ENCODE results near the gene FBH1. TPM values are rescaled to one million over a fixed set of nuclear protein-coding genes. Genes with fewer than 3 reads are reported as not detected.
"Not testable (repeated sequence)": the region's sequence is repeated elsewhere in the genome, so short reads cannot be mapped to it uniquely, and the experiment has no call there.

FBH1 gene
- total RNA-seq, 1 donor from 2014 or later, result 87.4 TPM

GRCh38 chr10:5860066-5860465, 30.0 kb upstream of the FBH1 start:
- H3K27ac Mint-ChIP-seq, result no peak overlapping the region
- no peaks in the 10 kb centered on the region for H3K9me3 Mint-ChIP-seq (ENCODE audit: low read depth)
- no peaks in the 10 kb centered on the region for H3K27me3 Mint-ChIP-seq
- no peak overlapping the region for H3K4me3 Mint-ChIP-seq (ENCODE audit: low read depth)
- DNase-seq (ENCODE audit: low spot score, unreplicated experiment), result no peak
- H3K4me1 Mint-ChIP-seq (ENCODE audit: low read depth), result peaks cover 5% of the 10 kb centered on the region
- TF ChIP-seq CTCF (IDR thresholded peaks at IDR 0.05; ENCODE audit: unreplicated experiment), result no peak
- H3K36me3 Mint-ChIP-seq (ENCODE audit: insufficient read depth), result peaks cover 25% of the 10 kb centered on the region

GRCh38 chr10:5862360-5862961, 27.6 kb upstream of the FBH1 start:
- Mint-ChIP-seq H3K27ac (no peak overlapping the region), H3K36me3 (ENCODE audit: insufficient read depth) (peaks cover 27% of the 10 kb centered on the region), H3K4me3 (ENCODE audit: low read depth) (no peak overlapping the region), H3K4me1 (ENCODE audit: low read depth) (peaks cover 7% of the 10 kb centered on the region), H3K9me3 (ENCODE audit: low read depth) (no peaks in the 10 kb centered on the region), H3K27me3 (no peaks in the 10 kb centered on the region)
- TF ChIP-seq CTCF (IDR thresholded peaks at IDR 0.05; ENCODE audit: unreplicated experiment), result no peak
- no peak for DNase-seq (ENCODE audit: low spot score, unreplicated experiment)

- H3K27ac Mint-ChIP-seq; H3K9me3 Mint-ChIP-seq (ENCODE audit: low read depth); H3K4me3 Mint-ChIP-seq (ENCODE audit: low read depth); H3K27me3 Mint-ChIP-seq; DNase-seq (ENCODE audit: low spot score, unreplicated experiment): not testable (repeated sequence)
- Mint-ChIP-seq H3K36me3 (ENCODE audit: insufficient read depth) (peaks cover 27% of the 10 kb centered on the region), H3K4me1 (ENCODE audit: low read depth) (peaks cover 12% of the 10 kb centered on the region)
Observed at GRCh38 chr10:5862981-5863685, 26.9 kb upstream of the FBH1 start.

GRCh38 chr10:5866451-5867081, 23.5 kb upstream of the FBH1 start:
- not testable (repeated sequence) for H3K27me3 Mint-ChIP-seq; DNase-seq (ENCODE audit: low spot score, unreplicated experiment); H3K27ac Mint-ChIP-seq; H3K9me3 Mint-ChIP-seq (ENCODE audit: low read depth); H3K4me3 Mint-ChIP-seq (ENCODE audit: low read depth)
- H3K4me1 Mint-ChIP-seq (ENCODE audit: low read depth), result peaks cover 12% of the 10 kb centered on the region
- H3K36me3 Mint-ChIP-seq (ENCODE audit: insufficient read depth), result peaks cover 38% of the 10 kb centered on the region

- not testable (repeated sequence) for H3K27me3 Mint-ChIP-seq; DNase-seq (ENCODE audit: low spot score, unreplicated experiment); H3K27ac Mint-ChIP-seq; H3K4me3 Mint-ChIP-seq (ENCODE audit: low read depth); H3K9me3 Mint-ChIP-seq (ENCODE audit: low read depth)
- peaks cover 12% of the 10 kb centered on the region for H3K4me1 Mint-ChIP-seq (ENCODE audit: low read depth)
- H3K36me3 Mint-ChIP-seq (ENCODE audit: insufficient read depth), result peaks cover 36% of the 10 kb centered on the region
Observed at GRCh38 chr10:5867091-5867615, 22.9 kb upstream of the FBH1 start.

- peaks cover 12% of the 10 kb centered on the region for H3K4me1 Mint-ChIP-seq (ENCODE audit: low read depth)
- not testable (repeated sequence) for H3K4me3 Mint-ChIP-seq (ENCODE audit: low read depth); H3K9me3 Mint-ChIP-seq (ENCODE audit: low read depth); H3K27ac Mint-ChIP-seq; DNase-seq (ENCODE audit: low spot score, unreplicated experiment); H3K27me3 Mint-ChIP-seq
- peaks cover 28% of the 10 kb centered on the region for H3K36me3 Mint-ChIP-seq (ENCODE audit: insufficient read depth)
Observed at GRCh38 chr10:5868383-5868782, 21.7 kb upstream of the FBH1 start.

GRCh38 chr10:5869156-5869555, 20.9 kb upstream of the FBH1 start:
- peak overlapping the region; percentile 88 for H3K27ac Mint-ChIP-seq
- peaks cover 24% of the 10 kb centered on the region for H3K36me3 Mint-ChIP-seq (ENCODE audit: insufficient read depth)
- no peaks in the 10 kb centered on the region for H3K27me3 Mint-ChIP-seq
- H3K4me1 Mint-ChIP-seq (ENCODE audit: low read depth), result peaks cover 12% of the 10 kb centered on the region
- H3K4me3 Mint-ChIP-seq (ENCODE audit: low read depth), result no peak overlapping the region
- TF ChIP-seq CTCF (IDR thresholded peaks at IDR 0.05; ENCODE audit: unreplicated experiment), result no peak
- H3K9me3 Mint-ChIP-seq (ENCODE audit: low read depth), result peaks cover 7% of the 10 kb centered on the region
- DNase-seq (ENCODE audit: low spot score, unreplicated experiment), result no peak

All from progenitor cell of endocrine pancreas (in vitro differentiated cells).